Measurements from ENCODE around the gene POC5.
"Not testable (repeated sequence)": the region's sequence is repeated elsewhere in the genome, so short reads cannot be mapped to it uniquely, and the experiment has no call there.

The POC5 gene

DNA sequence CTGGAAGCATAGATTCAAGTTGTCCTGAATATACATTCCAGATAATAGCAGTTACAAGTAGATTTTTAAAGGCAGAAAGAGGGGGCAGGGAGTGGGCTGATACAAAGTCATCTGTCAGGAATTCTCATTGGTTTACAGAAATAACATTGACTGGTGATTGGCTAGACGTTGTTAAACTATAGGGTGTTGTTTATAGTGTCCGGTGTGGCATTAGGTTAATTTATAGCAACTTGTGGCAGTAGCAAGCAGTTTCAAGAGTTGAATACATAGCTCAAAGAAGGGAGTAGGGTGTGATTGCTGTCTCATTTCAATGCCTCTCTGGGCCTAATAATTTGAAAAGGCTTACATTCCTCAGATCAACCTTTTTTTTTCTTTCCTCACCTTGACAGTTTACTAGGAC lies 10.7 kb upstream of the POC5 start:
- H3K27me3 ChIP-seq (ENCODE audit: control insufficient read depth, insufficient read depth, low read length): peaks cover 20% of the 10 kb centered on the region
- H3K9me3 ChIP-seq (replicated peaks; ENCODE audit: low read length): no peaks in the 10 kb centered on the region
- H3K4me3 ChIP-seq (ENCODE audit: low read length): no peak overlapping the region
- H3K4me1 ChIP-seq (ENCODE audit: control insufficient read depth, insufficient read depth, low read length): no peaks in the 10 kb centered on the region
- H3K4me2 ChIP-seq (ENCODE audit: low read length): no peak overlapping the region
- no peaks in the 10 kb centered on the region for H3K36me3 ChIP-seq (ENCODE audit: insufficient read depth, low read length)
- H3K9ac ChIP-seq (ENCODE audit: low read depth, low read length): no peak overlapping the region

DNA sequence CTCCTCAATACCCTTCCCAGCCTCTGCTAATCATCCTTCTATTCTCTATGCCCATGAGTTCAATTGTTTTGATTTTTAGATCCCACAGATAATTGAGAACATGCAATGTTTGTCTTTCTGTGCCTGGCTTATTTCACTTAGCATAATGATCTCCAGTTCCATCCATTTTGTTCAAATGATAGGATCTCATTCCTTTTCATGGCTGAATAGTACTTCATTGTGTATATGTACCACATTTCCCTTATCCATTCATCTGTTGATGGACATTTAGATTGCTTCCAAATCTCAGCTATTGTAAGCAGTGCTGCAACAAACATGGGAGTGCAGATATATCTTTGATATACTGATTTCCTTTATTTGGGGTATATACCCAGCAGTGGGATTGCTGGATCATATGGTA lies 9.0 kb upstream of the POC5 start:
- not testable (repeated sequence) for H3K4me1 ChIP-seq (ENCODE audit: control insufficient read depth, insufficient read depth, low read length); H3K9me3 ChIP-seq (replicated peaks; ENCODE audit: low read length); H3K4me2 ChIP-seq (ENCODE audit: low read length); H3K4me3 ChIP-seq (ENCODE audit: low read length); H3K36me3 ChIP-seq (ENCODE audit: insufficient read depth, low read length); H3K9ac ChIP-seq (ENCODE audit: low read depth, low read length)
- peaks cover 21% of the 10 kb centered on the region for H3K27me3 ChIP-seq (ENCODE audit: control insufficient read depth, insufficient read depth, low read length)

DNA sequence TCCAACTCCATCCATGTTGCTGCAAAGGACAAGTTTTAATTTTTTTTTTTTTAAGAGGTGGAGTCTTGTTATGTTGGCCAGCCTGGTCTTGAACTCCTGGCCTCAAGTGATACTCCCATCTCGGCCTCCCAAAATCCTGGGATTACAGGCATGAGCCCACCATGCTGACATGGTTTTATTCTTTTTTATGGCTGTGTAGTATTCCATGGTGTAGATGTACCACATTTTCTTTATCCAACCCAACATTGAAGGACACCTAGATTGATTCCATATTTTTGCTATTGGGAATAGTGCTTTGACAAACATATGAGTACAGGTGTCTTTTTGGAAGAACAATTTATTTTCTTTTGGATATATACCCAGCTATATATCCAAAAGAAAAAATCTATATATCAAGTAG lies 6.1 kb upstream of the POC5 start:
- Histone ChIP-seq H3K9ac (ENCODE audit: low read depth, low read length) (no peak overlapping the region), H3K9me3 (replicated peaks; ENCODE audit: low read length) (no peaks in the 10 kb centered on the region), H3K27me3 (ENCODE audit: control insufficient read depth, insufficient read depth, low read length) (peaks cover 23% of the 10 kb centered on the region), H3K36me3 (ENCODE audit: insufficient read depth, low read length) (no peaks in the 10 kb centered on the region), H3K4me2 (ENCODE audit: low read length) (no peak overlapping the region), H3K4me1 (ENCODE audit: control insufficient read depth, insufficient read depth, low read length) (no peaks in the 10 kb centered on the region), H3K4me3 (ENCODE audit: low read length) (no peak overlapping the region)

- Histone ChIP-seq H3K9ac (ENCODE audit: low read depth, low read length) (no peak overlapping the region), H3K36me3 (ENCODE audit: insufficient read depth, low read length) (no peaks in the 10 kb centered on the region), H3K9me3 (replicated peaks; ENCODE audit: low read length) (no peaks in the 10 kb centered on the region), H3K27me3 (ENCODE audit: control insufficient read depth, insufficient read depth, low read length) (peaks cover 20% of the 10 kb centered on the region), H3K4me1 (ENCODE audit: control insufficient read depth, insufficient read depth, low read length) (peaks cover 3% of the 10 kb centered on the region), H3K4me3 (ENCODE audit: low read length) (no peak overlapping the region), H3K4me2 (ENCODE audit: low read length) (no peak overlapping the region)
Observed at GRCh38 chr5:75721573-75721972, 4.3 kb upstream of the POC5 start.

DNA sequence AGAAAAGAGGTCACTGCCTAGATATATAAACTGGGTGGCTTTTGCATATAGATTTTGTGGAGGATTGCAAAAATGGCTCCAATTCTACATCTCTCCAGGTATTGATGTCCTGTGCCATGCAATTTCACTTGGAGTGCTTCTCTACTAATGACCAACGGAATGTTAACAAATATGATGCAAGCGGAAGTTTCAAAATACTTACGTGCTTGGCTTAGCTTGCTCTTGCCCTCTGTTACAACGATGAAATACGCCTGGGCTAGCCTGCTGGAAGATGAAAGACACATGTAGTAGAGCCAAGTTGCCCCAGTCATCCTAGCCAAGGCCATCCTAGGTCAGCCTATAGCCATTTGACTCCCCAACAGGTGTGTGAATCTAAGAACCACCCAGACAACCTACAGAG lies 3.6 kb upstream of the POC5 start:
- Histone ChIP-seq H3K4me1 (ENCODE audit: control insufficient read depth, insufficient read depth, low read length) (peaks cover 5% of the 10 kb centered on the region), H3K9ac (ENCODE audit: low read depth, low read length) (no peak overlapping the region), H3K4me2 (ENCODE audit: low read length) (no peak overlapping the region), H3K27me3 (ENCODE audit: control insufficient read depth, insufficient read depth, low read length) (peaks cover 20% of the 10 kb centered on the region), H3K4me3 (ENCODE audit: low read length) (no peak overlapping the region), H3K36me3 (ENCODE audit: insufficient read depth, low read length) (no peaks in the 10 kb centered on the region), H3K9me3 (replicated peaks; ENCODE audit: low read length) (no peaks in the 10 kb centered on the region)

DNA sequence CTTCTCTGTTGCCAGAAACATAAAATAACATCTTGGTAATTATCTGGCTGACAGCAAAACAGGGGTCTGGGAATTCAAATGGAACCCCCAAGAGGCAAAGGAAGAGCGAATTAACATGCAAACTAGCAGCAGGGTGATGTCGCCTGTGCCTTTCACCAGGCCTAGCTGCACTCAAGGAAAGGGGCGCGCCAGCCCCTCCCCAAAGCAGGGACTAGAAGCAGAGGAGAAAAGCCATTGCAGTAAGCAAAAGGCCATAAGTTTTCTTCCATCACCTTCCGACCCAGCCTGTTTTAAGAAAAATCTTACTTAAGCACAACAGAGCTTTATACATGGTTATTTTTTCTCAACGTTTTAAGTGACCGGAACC lies 539 bp downstream of the POC5 start:
- peak overlapping the region; percentile 100 for H3K4me3 ChIP-seq (ENCODE audit: low read length)
- peaks cover 9% of the 10 kb centered on the region for H3K4me1 ChIP-seq (ENCODE audit: control insufficient read depth, insufficient read depth, low read length)
- H3K4me2 ChIP-seq (ENCODE audit: low read length): peak overlapping the region; percentile 84
- peak overlapping the region; percentile 84 for H3K9ac ChIP-seq (ENCODE audit: low read depth, low read length)
- H3K9me3 ChIP-seq (replicated peaks; ENCODE audit: low read length): no peaks in the 10 kb centered on the region
- H3K27me3 ChIP-seq (ENCODE audit: control insufficient read depth, insufficient read depth, low read length): peaks cover 6% of the 10 kb centered on the region
- no peaks in the 10 kb centered on the region for H3K36me3 ChIP-seq (ENCODE audit: insufficient read depth, low read length)

GRCh38 chr5:75712091-75712490 lies 5.1 kb downstream of the POC5 start:
- no peak overlapping the region for H3K4me2 ChIP-seq (ENCODE audit: low read length)
- H3K4me1 ChIP-seq (ENCODE audit: control insufficient read depth, insufficient read depth, low read length): peaks cover 6% of the 10 kb centered on the region
- H3K9me3 ChIP-seq (replicated peaks; ENCODE audit: low read length): no peaks in the 10 kb centered on the region
- H3K27me3 ChIP-seq (ENCODE audit: control insufficient read depth, insufficient read depth, low read length): no peaks in the 10 kb centered on the region
- H3K36me3 ChIP-seq (ENCODE audit: insufficient read depth, low read length): peaks cover 3% of the 10 kb centered on the region
- H3K9ac ChIP-seq (ENCODE audit: low read depth, low read length): no peak overlapping the region
- no peak overlapping the region for H3K4me3 ChIP-seq (ENCODE audit: low read length)

DNA sequence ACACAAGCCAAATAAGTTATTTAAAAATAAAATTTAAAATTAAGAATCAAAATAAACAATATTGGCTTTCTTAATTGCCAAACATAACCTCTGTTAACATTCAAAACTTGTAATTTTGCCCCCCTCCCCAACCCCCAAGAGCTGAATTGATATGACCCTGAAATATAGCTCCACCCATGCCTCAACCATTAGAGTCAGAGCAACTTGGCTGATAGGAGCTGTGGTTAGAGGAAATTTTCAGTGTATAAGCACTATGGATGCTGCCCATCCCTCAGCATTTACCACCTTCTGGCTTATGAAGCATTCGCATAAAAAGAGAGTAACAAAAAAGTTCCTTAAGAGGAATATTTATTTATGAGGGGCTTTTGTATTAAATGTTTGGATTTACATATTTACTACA lies 6.1 kb downstream of the POC5 start:
- Histone ChIP-seq H3K9ac (ENCODE audit: low read depth, low read length) (no peak overlapping the region), H3K36me3 (ENCODE audit: insufficient read depth, low read length) (peaks cover 3% of the 10 kb centered on the region), H3K4me2 (ENCODE audit: low read length) (no peak overlapping the region), H3K9me3 (replicated peaks; ENCODE audit: low read length) (no peaks in the 10 kb centered on the region), H3K4me1 (ENCODE audit: control insufficient read depth, insufficient read depth, low read length) (peaks cover 6% of the 10 kb centered on the region), H3K27me3 (ENCODE audit: control insufficient read depth, insufficient read depth, low read length) (no peaks in the 10 kb centered on the region), H3K4me3 (ENCODE audit: low read length) (no peak overlapping the region)

GRCh38 chr5:75710637-75711036 lies 6.6 kb downstream of the POC5 start:
- Histone ChIP-seq H3K4me2 (ENCODE audit: low read length) (no peak overlapping the region), H3K9ac (ENCODE audit: low read depth, low read length) (no peak overlapping the region), H3K4me3 (ENCODE audit: low read length) (no peak overlapping the region), H3K4me1 (ENCODE audit: control insufficient read depth, insufficient read depth, low read length) (peaks cover 2% of the 10 kb centered on the region), H3K9me3 (replicated peaks; ENCODE audit: low read length) (no peaks in the 10 kb centered on the region), H3K36me3 (ENCODE audit: insufficient read depth, low read length) (peaks cover 3% of the 10 kb centered on the region), H3K27me3 (ENCODE audit: control insufficient read depth, insufficient read depth, low read length) (no peaks in the 10 kb centered on the region)

DNA sequence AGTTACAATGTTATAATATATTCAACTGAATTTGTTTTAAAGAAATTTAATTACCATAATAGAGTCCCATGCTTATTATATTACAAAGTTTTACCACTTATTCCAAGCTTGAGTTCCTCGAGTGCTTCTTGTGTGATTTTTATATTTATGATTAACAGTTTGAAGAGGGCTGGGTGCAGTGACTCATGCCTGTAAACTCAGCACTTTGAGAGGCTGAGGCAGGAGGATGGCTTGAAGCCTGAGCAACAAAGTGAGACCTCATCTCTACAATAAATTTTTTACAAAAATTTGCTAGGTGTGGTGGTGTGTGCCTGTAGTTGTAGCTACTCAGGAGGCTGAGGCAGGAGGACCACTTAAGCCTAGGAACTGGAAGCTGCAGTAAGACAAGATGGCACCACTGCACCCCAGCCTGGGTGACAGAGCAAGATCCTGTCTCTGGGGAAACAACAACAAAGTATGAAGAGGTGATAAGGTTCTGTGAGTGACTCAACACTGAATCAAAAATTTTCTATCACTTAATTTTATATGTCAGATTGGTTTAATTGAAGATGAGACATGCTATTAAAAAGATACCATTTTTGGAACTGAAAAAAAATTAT lies 9.2 kb downstream of the POC5 start:
- Histone ChIP-seq H3K4me2 (ENCODE audit: low read length) (no peak overlapping the region), H3K27me3 (ENCODE audit: control insufficient read depth, insufficient read depth, low read length) (no peaks in the 10 kb centered on the region), H3K36me3 (ENCODE audit: insufficient read depth, low read length) (peaks cover 9% of the 10 kb centered on the region), H3K9me3 (replicated peaks; ENCODE audit: low read length) (no peaks in the 10 kb centered on the region), H3K4me1 (ENCODE audit: control insufficient read depth, insufficient read depth, low read length) (no peaks in the 10 kb centered on the region), H3K9ac (ENCODE audit: low read depth, low read length) (no peak overlapping the region), H3K4me3 (ENCODE audit: low read length) (no peak overlapping the region)

DNA sequence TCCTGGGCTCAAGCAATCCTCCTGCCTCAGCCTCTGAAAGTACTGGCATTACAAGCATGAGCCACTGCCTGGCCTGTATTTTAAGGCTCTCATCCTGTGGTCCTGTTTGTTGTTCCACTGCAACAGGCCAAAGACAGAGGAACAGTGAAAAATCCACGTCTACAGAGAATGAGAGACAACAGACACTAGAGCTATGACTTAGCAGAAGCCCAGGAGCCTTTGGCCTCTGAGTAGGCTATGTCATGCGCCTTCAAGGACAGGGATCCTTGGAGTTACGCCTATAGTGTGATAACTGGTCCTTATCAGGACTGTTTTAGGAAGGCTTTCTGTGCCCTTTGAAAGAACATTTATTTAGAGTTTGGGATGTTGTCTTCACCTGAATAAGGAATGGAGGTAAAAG lies 10.5 kb downstream of the POC5 start:
- H3K4me2 ChIP-seq (ENCODE audit: low read length): no peak overlapping the region
- H3K9me3 ChIP-seq (replicated peaks; ENCODE audit: low read length): no peaks in the 10 kb centered on the region
- H3K9ac ChIP-seq (ENCODE audit: low read depth, low read length): no peak overlapping the region
- H3K4me1 ChIP-seq (ENCODE audit: control insufficient read depth, insufficient read depth, low read length): no peaks in the 10 kb centered on the region
- peaks cover 18% of the 10 kb centered on the region for H3K36me3 ChIP-seq (ENCODE audit: insufficient read depth, low read length)
- H3K27me3 ChIP-seq (ENCODE audit: control insufficient read depth, insufficient read depth, low read length): no peaks in the 10 kb centered on the region
- H3K4me3 ChIP-seq (ENCODE audit: low read length): no peak overlapping the region

DNA sequence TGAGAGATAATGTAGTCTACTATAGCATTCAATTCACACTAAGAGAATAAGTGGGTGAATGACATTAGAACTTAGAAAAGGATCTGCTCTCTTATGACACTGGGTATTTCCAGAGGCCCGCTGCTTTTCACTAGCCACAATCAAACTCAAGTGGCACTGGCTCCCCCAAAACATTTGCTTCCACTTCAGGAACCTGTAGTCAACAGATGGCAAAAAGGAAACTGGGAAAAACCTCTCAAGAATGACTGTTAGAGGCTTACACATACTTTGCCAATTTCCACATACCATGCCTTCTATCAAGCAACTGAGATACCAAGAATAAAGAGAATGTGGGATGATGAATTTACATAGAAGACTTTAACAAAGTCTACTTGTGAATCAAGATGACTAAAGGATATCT lies 11.2 kb downstream of the POC5 start:
- peaks cover 18% of the 10 kb centered on the region for H3K36me3 ChIP-seq (ENCODE audit: insufficient read depth, low read length)
- H3K4me1 ChIP-seq (ENCODE audit: control insufficient read depth, insufficient read depth, low read length): no peaks in the 10 kb centered on the region
- no peaks in the 10 kb centered on the region for H3K27me3 ChIP-seq (ENCODE audit: control insufficient read depth, insufficient read depth, low read length)
- no peak overlapping the region for H3K4me3 ChIP-seq (ENCODE audit: low read length)
- no peak overlapping the region for H3K4me2 ChIP-seq (ENCODE audit: low read length)
- no peaks in the 10 kb centered on the region for H3K9me3 ChIP-seq (replicated peaks; ENCODE audit: low read length)
- no peak overlapping the region for H3K9ac ChIP-seq (ENCODE audit: low read depth, low read length)
